RWPE2 (cell line): ENCODE measurements around the gene P2RX5.
A peak's percentile ranks its signal among the peaks of the same experiment; 100 is the strongest.

ENCODE experiments used
- ATAC-seq: fragments of 200-7000 bp; cut with Tn5 transposase; 3 replicates; pipeline ENCODE4 v1.9.1; 2021; ENCODE audit warnings: low read depth
- DNase-seq: peaks from one replicate; pipeline ENCODE4 v3.0.0-alpha.2; 2020; ENCODE audit warnings: low spot score
- H3K27ac ChIP-seq: fragments of 450-650 bp; 2 replicates; pipeline ENCODE4 v1.5.1; 2017; ENCODE audit warnings: mild to moderate bottlenecking; ENCODE audit not compliant: poor library complexity, severe bottlenecking
- H3K27me3 ChIP-seq: fragments of 250-450 bp; sonication (Bioruptor Pico); 2 replicates; pipeline ENCODE4 v1.5.1; 2021; ENCODE audit warnings: mild to moderate bottlenecking, moderate library complexity; ENCODE audit not compliant: insufficient read depth, poor library complexity, severe bottlenecking
- H3K36me3 ChIP-seq: fragments of 250-450 bp; sonication (Bioruptor Pico); 2 replicates; pipeline ENCODE4 v1.5.1; 2020; ENCODE audit warnings: low read depth, mild to moderate bottlenecking, moderate library complexity
- H3K4me1 ChIP-seq: fragments of 250-450 bp; sonication (Bioruptor Pico); 2 replicates; pipeline ENCODE4 v1.5.1; 2021; ENCODE audit warnings: mild to moderate bottlenecking, moderate library complexity; ENCODE audit not compliant: insufficient read depth, poor library complexity, severe bottlenecking
- H3K4me3 ChIP-seq: fragments of 250-450 bp; sonication (Bioruptor Pico); 2 replicates; pipeline ENCODE4 v1.5.1; 2021; ENCODE audit warnings: mild to moderate bottlenecking, moderate library complexity; ENCODE audit not compliant: severe bottlenecking
- H3K9me3 ChIP-seq: fragments of 250-450 bp; sonication (Bioruptor Pico); 2 replicates; pipeline ENCODE4 v1.5.1; 2021; ENCODE audit warnings: mild to moderate bottlenecking, moderate library complexity; ENCODE audit not compliant: severe bottlenecking
- CTCF ChIP-seq: fragments of 450-650 bp; IDR thresholded peaks from one replicate; pipeline ENCODE4 v1.5.1; 2017; ENCODE audit warnings: mild to moderate bottlenecking, moderate library complexity; ENCODE audit not compliant: poor library complexity, severe bottlenecking

Gene P2RX5

GRCh38 chr17:3695723-3696411 lies at the start of gene P2RX5:
Gene P2RX5 (minus strand): TSS chr17:3696155. CDS start chr17:3696005, 150 bp downstream.
- DNase-seq, result no peak
- H3K27ac ChIP-seq, result no peak within 1 kb of the TSS

GRCh38 chr17:3745071-3745470 lies 49.1 kb upstream of the P2RX5 start:
- no peak for TF ChIP-seq CTCF

More at GRCh38 chr17:3695723-3696411, at the start of gene P2RX5:
- TF ChIP-seq CTCF, result no peak
- Histone ChIP-seq H3K27me3 (no peaks in the 10 kb centered on the region), H3K9me3 (peaks cover 4% of the 10 kb centered on the region), H3K4me3 (peak within 1 kb of the TSS; percentile 34), H3K4me1 (no peaks in the 10 kb centered on the region), H3K36me3 (no peaks in the 10 kb centered on the region)
- ATAC-seq, result peak; percentile 60

GRCh38 chr17:3744014-3744413 lies 48.1 kb upstream of the P2RX5 start:
- Histone ChIP-seq H3K4me1 (no peaks in the 10 kb centered on the region), H3K27ac (no peak overlapping the region), H3K36me3 (no peaks in the 10 kb centered on the region), H3K27me3 (no peaks in the 10 kb centered on the region), H3K4me3 (no peak overlapping the region), H3K9me3 (no peaks in the 10 kb centered on the region)
- no peak for TF ChIP-seq CTCF
- DNase-seq (no peak), ATAC-seq (no peak)

More at GRCh38 chr17:3745071-3745470, 49.1 kb upstream of the P2RX5 start:
- DNase-seq (no peak), ATAC-seq (no peak)
- Histone ChIP-seq H3K27ac (no peak overlapping the region), H3K27me3 (no peaks in the 10 kb centered on the region), H3K36me3 (no peaks in the 10 kb centered on the region), H3K9me3 (no peaks in the 10 kb centered on the region), H3K4me1 (no peaks in the 10 kb centered on the region), H3K4me3 (no peak overlapping the region)

GRCh38 chr17:3740611-3741073 lies 44.7 kb upstream of the P2RX5 start:
- Histone ChIP-seq H3K9me3 (no peaks in the 10 kb centered on the region), H3K27ac (no peak overlapping the region), H3K4me1 (no peaks in the 10 kb centered on the region), H3K4me3 (no peak overlapping the region), H3K27me3 (no peaks in the 10 kb centered on the region), H3K36me3 (no peaks in the 10 kb centered on the region)
- DNase-seq (no peak), ATAC-seq (no peak)
- no peak for TF ChIP-seq CTCF

- no peaks in the 10 kb centered on the region for H3K4me1 ChIP-seq
- no peak overlapping the region for H3K4me3 ChIP-seq
- H3K36me3 ChIP-seq, result no peaks in the 10 kb centered on the region
- no peak for DNase-seq
- ATAC-seq, result no peak
- no peak overlapping the region for H3K27ac ChIP-seq
- no peaks in the 10 kb centered on the region for H3K27me3 ChIP-seq
- no peak for TF ChIP-seq CTCF
- no peaks in the 10 kb centered on the region for H3K9me3 ChIP-seq
These were observed 43.6 kb upstream of the P2RX5 start for GRCh38 chr17:3739422-3740124.
